Measurements from ENCODE around the gene NHSL2.

DNA sequence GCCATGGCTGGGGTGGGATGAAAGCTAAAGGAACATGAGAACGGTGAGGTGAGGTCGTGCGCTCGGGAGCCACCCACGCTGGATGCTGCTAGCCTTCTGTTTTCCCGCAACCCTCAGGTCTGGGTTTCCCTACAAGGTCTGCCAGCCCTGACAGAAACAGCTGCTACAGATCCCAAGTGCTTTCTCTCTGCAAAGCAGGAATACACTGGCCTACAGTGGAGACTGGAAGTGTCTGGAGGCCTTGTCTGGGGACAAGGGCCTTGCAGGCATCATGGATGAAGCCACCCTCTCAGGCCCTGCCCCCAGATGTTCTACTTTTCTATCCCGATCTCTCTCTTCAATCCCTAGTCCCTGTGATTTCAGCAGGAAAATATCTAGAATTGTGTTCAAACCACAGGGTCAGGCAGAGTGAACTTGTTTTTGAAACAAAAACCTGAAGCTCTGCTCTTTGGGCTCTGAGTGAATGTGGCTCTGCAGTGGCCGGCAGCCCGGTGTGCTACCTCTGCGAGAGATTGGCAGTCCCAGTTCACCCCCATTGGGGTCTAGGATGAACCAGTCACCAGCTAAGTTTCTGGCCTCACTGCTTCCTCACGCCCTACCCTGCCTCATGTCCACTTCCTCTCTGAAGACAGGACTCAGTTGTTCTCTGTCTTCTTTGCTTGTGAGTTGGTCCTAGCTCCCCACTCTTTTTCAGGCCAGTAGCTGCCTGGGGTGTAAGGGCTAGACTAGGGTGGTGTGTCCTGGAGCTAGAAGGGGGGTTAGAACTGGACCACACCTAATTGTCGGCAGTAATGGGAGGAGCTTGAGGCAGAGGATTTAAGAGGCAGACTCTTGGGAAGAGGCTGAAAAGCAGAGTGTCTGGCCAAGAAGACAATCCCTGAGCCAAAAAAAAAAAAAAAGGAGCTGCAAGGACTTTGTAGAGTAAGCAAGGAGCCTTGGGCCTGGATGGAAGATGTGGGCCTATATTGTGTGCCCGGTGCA, 131.5 kb downstream of the NHSL2 start:
- TF ChIP-seq, protein P1, sequence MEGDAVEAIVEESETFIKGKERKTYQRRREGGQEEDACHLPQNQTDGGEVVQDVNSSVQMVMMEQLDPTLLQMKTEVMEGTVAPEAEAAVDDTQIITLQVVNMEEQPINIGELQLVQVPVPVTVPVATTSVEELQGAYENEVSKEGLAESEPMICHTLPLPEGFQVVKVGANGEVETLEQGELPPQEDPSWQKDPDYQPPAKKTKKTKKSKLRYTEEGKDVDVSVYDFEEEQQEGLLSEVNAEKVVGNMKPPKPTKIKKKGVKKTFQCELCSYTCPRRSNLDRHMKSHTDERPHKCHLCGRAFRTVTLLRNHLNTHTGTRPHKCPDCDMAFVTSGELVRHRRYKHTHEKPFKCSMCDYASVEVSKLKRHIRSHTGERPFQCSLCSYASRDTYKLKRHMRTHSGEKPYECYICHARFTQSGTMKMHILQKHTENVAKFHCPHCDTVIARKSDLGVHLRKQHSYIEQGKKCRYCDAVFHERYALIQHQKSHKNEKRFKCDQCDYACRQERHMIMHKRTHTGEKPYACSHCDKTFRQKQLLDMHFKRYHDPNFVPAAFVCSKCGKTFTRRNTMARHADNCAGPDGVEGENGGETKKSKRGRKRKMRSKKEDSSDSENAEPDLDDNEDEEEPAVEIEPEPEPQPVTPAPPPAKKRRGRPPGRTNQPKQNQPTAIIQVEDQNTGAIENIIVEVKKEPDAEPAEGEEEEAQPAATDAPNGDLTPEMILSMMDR (IDR thresholded peaks at IDR 0.05 in 8 of 11, conservative IDR thresholded peaks at IDR 0.05 in 3 of 11): no peak
- no peak for TF ChIP-seq POLR2A (IDR thresholded peaks at IDR 0.05)

All from spleen (tissue), 7 donors.